Nephron (organoid): ENCODE data around the gene MYO3B.
A peak's percentile ranks its signal among the peaks of the same experiment; 100 is the strongest.

Experiments used
- H3K27ac Mint-ChIP-seq, 3 experiments: 2 replicates each; pipeline ENCODE4 v1.8.0; 2020; ENCODE audit warnings: mixed read lengths in 3 of 3, mild to moderate bottlenecking in 2 of 3, moderate library complexity in 1 of 3
- H3K27me3 Mint-ChIP-seq: 2 replicates; pipeline ENCODE4 v1.8.0; 2021; ENCODE audit warnings: low read depth, mild to moderate bottlenecking, moderate library complexity, mixed read lengths
- H3K36me3 Mint-ChIP-seq: 2 replicates; pipeline ENCODE4 v1.8.0; 2020; ENCODE audit warnings: low read depth, mixed read lengths
- H3K4me1 Mint-ChIP-seq: 2 replicates; pipeline ENCODE4 v1.8.0; 2020; ENCODE audit warnings: mixed read lengths
- H3K4me3 Mint-ChIP-seq, 3 experiments: 2 replicates each; pipeline ENCODE4 v1.8.0; 2020; ENCODE audit warnings: mild to moderate bottlenecking in 3 of 3, mixed read lengths in 3 of 3, moderate library complexity in 2 of 3
- H3K9me3 Mint-ChIP-seq: 2 replicates; pipeline ENCODE4 v1.8.0; 2020; ENCODE audit warnings: mixed read lengths
- TF ChIP-seq, protein P1 (sequence below), 3 experiments: fragments of 200-600 bp; sonication (generic); IDR thresholded peaks; one replicate each; pipeline ENCODE4 v1.5.0; 2021; ENCODE audit warnings: antibody characterized with exemption in 3 of 3; ENCODE audit not compliant: unreplicated experiment in 3 of 3

The MYO3B gene

DNA sequence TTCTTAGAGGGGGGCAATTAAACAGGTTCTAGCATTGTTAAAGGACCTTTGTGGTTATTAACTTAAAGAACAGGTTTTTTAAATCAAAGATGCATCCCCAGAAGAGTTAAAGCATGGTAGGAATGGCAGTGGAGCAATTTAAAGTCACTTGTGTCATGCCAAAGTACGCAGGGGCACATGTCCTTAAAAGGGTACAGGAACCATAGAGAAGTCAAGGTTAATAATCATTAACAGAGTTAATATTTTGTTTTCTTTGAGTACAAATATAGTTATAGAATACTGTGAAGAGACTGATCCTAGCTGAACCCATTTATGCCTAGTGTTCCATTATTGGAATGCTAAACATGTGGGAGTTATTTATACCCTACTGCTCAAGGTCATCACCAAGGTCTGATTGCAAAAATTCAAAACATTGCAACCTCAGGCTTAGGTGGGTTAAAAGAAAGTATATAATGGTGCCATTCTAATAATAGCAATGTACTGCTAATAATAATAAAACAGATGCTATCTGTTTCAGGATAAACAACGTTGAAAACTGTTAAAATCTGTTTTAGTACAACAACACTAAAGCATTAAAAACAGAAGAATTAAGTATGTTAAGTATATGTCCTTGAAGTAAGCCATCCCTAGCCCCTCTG is 216.0 kb downstream of the MYO3B start:
- no peaks in the 10 kb centered on the region for H3K36me3 Mint-ChIP-seq
- TF ChIP-seq, protein P1, sequence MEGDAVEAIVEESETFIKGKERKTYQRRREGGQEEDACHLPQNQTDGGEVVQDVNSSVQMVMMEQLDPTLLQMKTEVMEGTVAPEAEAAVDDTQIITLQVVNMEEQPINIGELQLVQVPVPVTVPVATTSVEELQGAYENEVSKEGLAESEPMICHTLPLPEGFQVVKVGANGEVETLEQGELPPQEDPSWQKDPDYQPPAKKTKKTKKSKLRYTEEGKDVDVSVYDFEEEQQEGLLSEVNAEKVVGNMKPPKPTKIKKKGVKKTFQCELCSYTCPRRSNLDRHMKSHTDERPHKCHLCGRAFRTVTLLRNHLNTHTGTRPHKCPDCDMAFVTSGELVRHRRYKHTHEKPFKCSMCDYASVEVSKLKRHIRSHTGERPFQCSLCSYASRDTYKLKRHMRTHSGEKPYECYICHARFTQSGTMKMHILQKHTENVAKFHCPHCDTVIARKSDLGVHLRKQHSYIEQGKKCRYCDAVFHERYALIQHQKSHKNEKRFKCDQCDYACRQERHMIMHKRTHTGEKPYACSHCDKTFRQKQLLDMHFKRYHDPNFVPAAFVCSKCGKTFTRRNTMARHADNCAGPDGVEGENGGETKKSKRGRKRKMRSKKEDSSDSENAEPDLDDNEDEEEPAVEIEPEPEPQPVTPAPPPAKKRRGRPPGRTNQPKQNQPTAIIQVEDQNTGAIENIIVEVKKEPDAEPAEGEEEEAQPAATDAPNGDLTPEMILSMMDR (IDR thresholded peaks at IDR 0.05; ENCODE audit: unreplicated experiment in 3 of 3) = no peak
- peaks cover 33% of the 10 kb centered on the region for H3K4me1 Mint-ChIP-seq
- H3K4me3 Mint-ChIP-seq = no peak overlapping the region
- peaks cover 13% of the 10 kb centered on the region for H3K27me3 Mint-ChIP-seq
- H3K9me3 Mint-ChIP-seq = no peaks in the 10 kb centered on the region
- peak overlapping the region in 1 of 3 experiments; percentile 11 for H3K27ac Mint-ChIP-seq

DNA sequence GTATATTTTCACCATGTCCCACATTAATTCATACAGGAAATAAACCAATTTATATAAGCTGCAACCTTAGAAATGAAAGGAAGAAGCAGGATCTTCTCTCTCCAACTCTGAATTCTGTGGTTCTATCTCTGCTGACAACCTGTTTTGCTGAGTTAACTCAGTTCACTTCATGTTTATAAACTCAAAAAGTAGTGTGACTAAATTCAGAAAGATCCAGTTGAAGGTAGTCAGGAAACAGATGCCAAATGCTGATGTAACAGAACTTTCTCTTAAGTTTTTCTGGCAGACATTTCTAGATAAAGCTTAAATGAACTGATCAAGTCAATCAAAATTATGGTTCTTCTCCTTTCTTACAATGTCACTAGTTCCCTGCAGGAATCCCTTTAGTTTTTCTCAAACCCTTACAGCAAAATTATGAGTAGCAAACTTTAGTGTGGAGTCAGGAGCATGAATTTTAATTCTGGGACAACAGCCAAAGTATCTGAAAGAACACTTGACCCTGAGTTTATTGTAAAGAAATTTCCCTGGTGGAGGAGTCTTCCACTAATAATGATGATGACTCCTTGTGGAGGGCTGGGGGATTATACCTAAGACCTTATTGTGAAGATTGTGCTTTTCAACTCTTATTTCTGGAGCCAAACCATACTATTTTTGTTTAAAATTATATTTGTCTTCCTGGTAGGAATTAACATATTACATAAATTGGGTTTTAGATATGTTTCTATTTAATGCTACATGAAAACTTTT is 216.9 kb downstream of the MYO3B start:
- no peak overlapping the region for H3K4me3 Mint-ChIP-seq
- peaks cover 33% of the 10 kb centered on the region for H3K4me1 Mint-ChIP-seq
- TF ChIP-seq, protein P1 (IDR thresholded peaks at IDR 0.05; ENCODE audit: unreplicated experiment in 3 of 3) = peak in 2 of 3 experiments; percentile 17 to 19
- H3K27me3 Mint-ChIP-seq = peaks cover 13% of the 10 kb centered on the region
- no peaks in the 10 kb centered on the region for H3K9me3 Mint-ChIP-seq
- no peaks in the 10 kb centered on the region for H3K36me3 Mint-ChIP-seq
- H3K27ac Mint-ChIP-seq = peak overlapping the region in 2 of 3 experiments; percentile 6 to 80

DNA sequence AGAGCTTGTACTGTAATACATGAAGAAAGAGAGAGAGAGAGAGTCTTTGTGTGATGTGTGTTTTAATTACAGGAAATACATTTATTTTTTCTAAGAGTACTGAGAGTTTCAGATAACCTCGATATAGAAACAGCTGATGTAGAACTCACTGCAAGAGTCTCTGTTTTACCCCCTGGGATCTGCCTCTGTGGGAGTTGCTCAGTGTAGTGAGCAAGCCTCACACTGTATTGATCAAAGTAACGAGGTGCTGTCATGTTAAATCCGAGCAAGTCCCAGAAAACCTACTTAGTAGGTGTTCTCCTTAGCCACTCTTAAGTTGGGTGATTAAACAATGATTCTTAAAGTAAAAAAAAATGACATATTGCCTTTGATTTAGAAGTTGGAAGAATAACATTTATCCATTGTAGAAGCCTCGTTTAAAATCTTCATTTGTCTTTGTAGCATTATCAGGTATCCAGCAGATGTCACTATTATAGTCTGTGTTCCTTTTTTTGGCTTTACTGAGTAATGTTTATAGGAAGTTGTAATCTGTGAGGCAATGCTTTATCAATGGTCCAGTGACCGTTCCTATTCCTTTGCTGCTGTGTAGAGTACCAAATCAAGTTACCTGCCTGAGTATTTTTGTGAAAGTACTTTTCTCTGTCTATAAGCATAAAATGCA is 219.0 kb downstream of the MYO3B start:
- peaks cover 15% of the 10 kb centered on the region for H3K27me3 Mint-ChIP-seq
- TF ChIP-seq, protein P1 (IDR thresholded peaks at IDR 0.05; ENCODE audit: unreplicated experiment in 3 of 3) = peak; percentile 13 to 56 (median 22)
- H3K9me3 Mint-ChIP-seq = no peaks in the 10 kb centered on the region
- no peaks in the 10 kb centered on the region for H3K36me3 Mint-ChIP-seq
- peaks cover 33% of the 10 kb centered on the region for H3K4me1 Mint-ChIP-seq
- H3K27ac Mint-ChIP-seq = no peak overlapping the region
- no peak overlapping the region for H3K4me3 Mint-ChIP-seq

DNA sequence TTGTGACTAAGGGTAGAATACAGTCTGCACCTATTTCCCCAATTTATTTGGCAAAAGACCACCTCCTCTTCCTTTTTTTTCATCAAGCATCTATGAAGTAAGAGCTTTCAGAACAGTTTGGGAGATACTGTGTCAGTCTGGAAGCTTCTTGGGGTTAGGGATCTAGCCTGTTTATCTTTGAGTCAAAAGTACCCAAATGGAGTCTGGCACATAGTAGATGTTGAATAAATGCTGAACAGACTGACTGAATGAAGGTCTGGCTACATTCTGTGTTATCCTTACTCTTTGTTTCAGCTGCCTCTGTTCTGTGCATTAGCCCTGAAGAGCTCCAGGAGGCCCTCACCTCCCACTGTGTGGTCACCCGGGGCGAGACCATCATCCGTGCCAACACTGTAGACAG is 223.2 kb downstream of the MYO3B start:
- no peak overlapping the region for H3K27ac Mint-ChIP-seq
- peaks cover 17% of the 10 kb centered on the region for H3K27me3 Mint-ChIP-seq
- peaks cover 10% of the 10 kb centered on the region for H3K4me1 Mint-ChIP-seq
- TF ChIP-seq, protein P1 (IDR thresholded peaks at IDR 0.05; ENCODE audit: unreplicated experiment in 3 of 3) = no peak
- no peaks in the 10 kb centered on the region for H3K9me3 Mint-ChIP-seq
- no peak overlapping the region for H3K4me3 Mint-ChIP-seq
- no peaks in the 10 kb centered on the region for H3K36me3 Mint-ChIP-seq

DNA sequence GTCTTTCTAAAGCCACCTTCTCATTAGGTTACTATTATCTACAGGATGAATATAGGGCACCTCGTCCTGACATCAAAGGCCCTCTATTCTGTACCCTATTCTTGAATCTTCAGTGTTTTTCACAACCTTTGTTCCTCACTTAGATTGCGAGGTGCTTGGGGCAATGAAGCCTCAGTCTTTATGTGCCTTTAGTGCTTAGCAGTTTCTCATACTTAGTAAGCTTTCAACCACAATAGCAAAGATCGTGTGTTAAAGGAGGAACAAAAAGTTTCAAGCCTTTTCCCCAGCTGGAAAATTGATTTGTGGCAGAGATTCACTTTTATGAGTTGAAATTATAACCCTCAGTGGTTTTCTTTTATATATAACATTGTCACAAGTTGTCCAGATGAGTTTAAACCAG is 226.9 kb downstream of the MYO3B start:
- Mint-ChIP-seq H3K9me3 (no peaks in the 10 kb centered on the region), H3K4me1 (peaks cover 6% of the 10 kb centered on the region), H3K27ac (no peak overlapping the region), H3K27me3 (peaks cover 35% of the 10 kb centered on the region), H3K36me3 (no peaks in the 10 kb centered on the region), H3K4me3 (no peak overlapping the region)
- TF ChIP-seq, protein P1 (IDR thresholded peaks at IDR 0.05; ENCODE audit: unreplicated experiment in 3 of 3) = no peak
